ENCODE results near the gene GANC. TPM values are rescaled to one million over a fixed set of nuclear protein-coding genes. Genes with fewer than 3 reads are reported as not detected.

Gene GANC
- total and polyA plus RNA-seq, 2 experiments from 2014 or later = 7.4 to 12.6 TPM

DNA sequence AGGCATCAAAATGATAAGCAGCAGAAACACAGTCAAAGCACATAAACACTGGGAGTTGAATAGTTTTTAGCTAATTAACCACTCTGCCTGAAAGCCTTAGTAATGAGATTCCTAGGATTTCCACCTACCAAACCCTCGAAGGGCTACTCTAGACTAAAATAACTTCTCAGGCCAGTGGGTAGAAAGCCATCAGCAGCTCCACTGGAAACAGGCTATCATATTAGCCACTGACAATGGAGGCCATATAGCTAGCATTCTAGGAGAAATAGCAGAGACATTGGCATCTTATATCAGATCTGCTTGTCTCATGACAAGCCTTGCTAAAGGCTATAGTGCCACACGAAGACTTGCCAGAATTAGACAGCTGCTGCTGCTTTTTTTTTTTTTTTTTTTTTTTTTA lies 81.8 kb downstream of the GANC start:
- Mint-ChIP-seq H3K4me3 (no peak overlapping the region), H3K27me3 (ENCODE audit: insufficient read depth, low read depth, poor library complexity) (peaks cover 8% of the 10 kb centered on the region), H3K9me3 (no peaks in the 10 kb centered on the region), H3K36me3 (ENCODE audit: low read depth) (no peaks in the 10 kb centered on the region), H3K27ac (no peak overlapping the region), H3K4me1 (peaks cover 6% of the 10 kb centered on the region)
- Histone ChIP-seq H3K79me2 (replicated peaks; ENCODE audit: insufficient read depth) (no peaks in the 10 kb centered on the region), H3K27ac (ENCODE audit: low read depth) (peak overlapping the region; percentile 5; the same call in 1 of the 2 replicates), H3K9me2 (ENCODE audit: insufficient read depth) (no peaks in the 10 kb centered on the region), H3K36me3 (ENCODE audit: insufficient read depth) (no peaks in the 10 kb centered on the region), H3F3A (replicated peaks; ENCODE audit: low read depth) (no peaks in the 10 kb centered on the region), H3K4me1 (ENCODE audit: insufficient read depth) (peaks cover 2% of the 10 kb centered on the region), H3K4me3 (no peak overlapping the region), H3K4me2 (no peak overlapping the region), H3K27me3 (ENCODE audit: insufficient read depth) (no peaks in the 10 kb centered on the region), H2AFZ (no peak overlapping the region), H4K20me1 (replicated peaks; ENCODE audit: insufficient read depth) (no peaks in the 10 kb centered on the region)
- ATAC-seq = no peak
- TF ChIP-seq EZH2 (IDR thresholded peaks at IDR 0.05; ENCODE audit: low read depth, unreplicated experiment) (no peak), ZNF114 (CRISPR knock-in tag; IDR thresholded peaks at IDR 0.05) (no peak), STAT1 (IDR thresholded peaks at IDR 0.05; ENCODE audit: unreplicated experiment) (no peak), ZNF331 (CRISPR knock-in tag; IDR thresholded peaks at IDR 0.05; ENCODE audit: low read depth) (no peak), NANOG (IDR thresholded peaks at IDR 0.05; ENCODE audit: borderline replicate concordance) (no peak), CREB1 (CRISPR knock-in tag; IDR thresholded peaks at IDR 0.05; ENCODE audit: low read depth) (no peak), POLR2AphosphoS5 (IDR thresholded peaks at IDR 0.05; ENCODE audit: low read depth) (no peak), JUNB (IDR thresholded peaks at IDR 0.05; ENCODE audit: unreplicated experiment) (no peak), EZH2phosphoT487 (IDR thresholded peaks at IDR 0.05; ENCODE audit: unreplicated experiment) (no peak)
- TF ChIP-seq, protein P1, sequence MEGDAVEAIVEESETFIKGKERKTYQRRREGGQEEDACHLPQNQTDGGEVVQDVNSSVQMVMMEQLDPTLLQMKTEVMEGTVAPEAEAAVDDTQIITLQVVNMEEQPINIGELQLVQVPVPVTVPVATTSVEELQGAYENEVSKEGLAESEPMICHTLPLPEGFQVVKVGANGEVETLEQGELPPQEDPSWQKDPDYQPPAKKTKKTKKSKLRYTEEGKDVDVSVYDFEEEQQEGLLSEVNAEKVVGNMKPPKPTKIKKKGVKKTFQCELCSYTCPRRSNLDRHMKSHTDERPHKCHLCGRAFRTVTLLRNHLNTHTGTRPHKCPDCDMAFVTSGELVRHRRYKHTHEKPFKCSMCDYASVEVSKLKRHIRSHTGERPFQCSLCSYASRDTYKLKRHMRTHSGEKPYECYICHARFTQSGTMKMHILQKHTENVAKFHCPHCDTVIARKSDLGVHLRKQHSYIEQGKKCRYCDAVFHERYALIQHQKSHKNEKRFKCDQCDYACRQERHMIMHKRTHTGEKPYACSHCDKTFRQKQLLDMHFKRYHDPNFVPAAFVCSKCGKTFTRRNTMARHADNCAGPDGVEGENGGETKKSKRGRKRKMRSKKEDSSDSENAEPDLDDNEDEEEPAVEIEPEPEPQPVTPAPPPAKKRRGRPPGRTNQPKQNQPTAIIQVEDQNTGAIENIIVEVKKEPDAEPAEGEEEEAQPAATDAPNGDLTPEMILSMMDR (conservative IDR thresholded peaks at IDR 0.05; ENCODE audit: low read depth in 2 of 2) = no peak
- TF ChIP-seq, protein P2, sequence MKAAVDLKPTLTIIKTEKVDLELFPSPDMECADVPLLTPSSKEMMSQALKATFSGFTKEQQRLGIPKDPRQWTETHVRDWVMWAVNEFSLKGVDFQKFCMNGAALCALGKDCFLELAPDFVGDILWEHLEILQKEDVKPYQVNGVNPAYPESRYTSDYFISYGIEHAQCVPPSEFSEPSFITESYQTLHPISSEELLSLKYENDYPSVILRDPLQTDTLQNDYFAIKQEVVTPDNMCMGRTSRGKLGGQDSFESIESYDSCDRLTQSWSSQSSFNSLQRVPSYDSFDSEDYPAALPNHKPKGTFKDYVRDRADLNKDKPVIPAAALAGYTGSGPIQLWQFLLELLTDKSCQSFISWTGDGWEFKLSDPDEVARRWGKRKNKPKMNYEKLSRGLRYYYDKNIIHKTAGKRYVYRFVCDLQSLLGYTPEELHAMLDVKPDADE (IDR thresholded peaks at IDR 0.05) = no peak
- TF ChIP-seq, protein P3, sequence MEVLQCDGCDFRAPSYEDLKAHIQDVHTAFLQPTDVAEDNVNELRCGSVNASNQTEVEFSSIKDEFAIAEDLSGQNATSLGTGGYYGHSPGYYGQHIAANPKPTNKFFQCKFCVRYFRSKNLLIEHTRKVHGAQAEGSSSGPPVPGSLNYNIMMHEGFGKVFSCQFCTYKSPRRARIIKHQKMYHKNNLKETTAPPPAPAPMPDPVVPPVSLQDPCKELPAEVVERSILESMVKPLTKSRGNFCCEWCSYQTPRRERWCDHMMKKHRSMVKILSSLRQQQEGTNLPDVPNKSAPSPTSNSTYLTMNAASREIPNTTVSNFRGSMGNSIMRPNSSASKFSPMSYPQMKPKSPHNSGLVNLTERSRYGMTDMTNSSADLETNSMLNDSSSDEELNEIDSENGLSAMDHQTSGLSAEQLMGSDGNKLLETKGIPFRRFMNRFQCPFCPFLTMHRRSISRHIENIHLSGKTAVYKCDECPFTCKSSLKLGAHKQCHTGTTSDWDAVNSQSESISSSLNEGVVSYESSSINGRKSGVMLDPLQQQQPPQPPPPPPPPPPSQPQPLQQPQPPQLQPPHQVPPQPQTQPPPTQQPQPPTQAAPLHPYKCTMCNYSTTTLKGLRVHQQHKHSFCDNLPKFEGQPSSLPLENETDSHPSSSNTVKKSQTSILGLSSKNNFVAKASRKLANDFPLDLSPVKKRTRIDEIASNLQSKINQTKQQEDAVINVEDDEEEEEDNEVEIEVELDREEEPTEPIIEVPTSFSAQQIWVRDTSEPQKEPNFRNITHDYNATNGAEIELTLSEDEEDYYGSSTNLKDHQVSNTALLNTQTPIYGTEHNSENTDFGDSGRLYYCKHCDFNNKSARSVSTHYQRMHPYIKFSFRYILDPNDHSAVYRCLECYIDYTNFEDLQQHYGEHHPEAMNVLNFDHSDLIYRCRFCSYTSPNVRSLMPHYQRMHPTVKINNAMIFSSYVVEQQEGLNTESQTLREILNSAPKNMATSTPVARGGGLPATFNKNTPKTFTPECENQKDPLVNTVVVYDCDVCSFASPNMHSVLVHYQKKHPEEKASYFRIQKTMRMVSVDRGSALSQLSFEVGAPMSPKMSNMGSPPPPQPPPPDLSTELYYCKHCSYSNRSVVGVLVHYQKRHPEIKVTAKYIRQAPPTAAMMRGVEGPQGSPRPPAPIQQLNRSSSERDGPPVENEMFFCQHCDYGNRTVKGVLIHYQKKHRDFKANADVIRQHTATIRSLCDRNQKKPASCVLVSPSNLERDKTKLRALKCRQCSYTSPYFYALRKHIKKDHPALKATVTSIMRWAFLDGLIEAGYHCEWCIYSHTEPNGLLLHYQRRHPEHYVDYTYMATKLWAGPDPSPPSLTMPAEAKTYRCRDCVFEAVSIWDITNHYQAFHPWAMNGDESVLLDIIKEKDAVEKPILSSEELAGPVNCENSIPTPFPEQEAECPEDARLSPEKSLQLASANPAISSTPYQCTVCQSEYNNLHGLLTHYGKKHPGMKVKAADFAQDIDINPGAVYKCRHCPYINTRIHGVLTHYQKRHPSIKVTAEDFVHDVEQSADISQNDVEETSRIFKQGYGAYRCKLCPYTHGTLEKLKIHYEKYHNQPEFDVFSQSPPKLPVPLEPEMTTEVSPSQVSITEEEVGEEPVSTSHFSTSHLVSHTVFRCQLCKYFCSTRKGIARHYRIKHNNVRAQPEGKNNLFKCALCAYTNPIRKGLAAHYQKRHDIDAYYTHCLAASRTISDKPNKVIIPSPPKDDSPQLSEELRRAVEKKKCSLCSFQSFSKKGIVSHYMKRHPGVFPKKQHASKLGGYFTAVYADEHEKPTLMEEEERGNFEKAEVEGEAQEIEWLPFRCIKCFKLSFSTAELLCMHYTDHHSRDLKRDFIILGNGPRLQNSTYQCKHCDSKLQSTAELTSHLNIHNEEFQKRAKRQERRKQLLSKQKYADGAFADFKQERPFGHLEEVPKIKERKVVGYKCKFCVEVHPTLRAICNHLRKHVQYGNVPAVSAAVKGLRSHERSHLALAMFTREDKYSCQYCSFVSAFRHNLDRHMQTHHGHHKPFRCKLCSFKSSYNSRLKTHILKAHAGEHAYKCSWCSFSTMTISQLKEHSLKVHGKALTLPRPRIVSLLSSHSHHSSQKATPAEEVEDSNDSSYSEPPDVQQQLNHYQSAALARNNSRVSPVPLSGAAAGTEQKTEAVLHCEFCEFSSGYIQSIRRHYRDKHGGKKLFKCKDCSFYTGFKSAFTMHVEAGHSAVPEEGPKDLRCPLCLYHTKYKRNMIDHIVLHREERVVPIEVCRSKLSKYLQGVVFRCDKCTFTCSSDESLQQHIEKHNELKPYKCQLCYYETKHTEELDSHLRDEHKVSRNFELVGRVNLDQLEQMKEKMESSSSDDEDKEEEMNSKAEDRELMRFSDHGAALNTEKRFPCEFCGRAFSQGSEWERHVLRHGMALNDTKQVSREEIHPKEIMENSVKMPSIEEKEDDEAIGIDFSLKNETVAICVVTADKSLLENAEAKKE (CRISPR knock-in tag; IDR thresholded peaks at IDR 0.05) = no peak
- TF ChIP-seq, protein P4, sequence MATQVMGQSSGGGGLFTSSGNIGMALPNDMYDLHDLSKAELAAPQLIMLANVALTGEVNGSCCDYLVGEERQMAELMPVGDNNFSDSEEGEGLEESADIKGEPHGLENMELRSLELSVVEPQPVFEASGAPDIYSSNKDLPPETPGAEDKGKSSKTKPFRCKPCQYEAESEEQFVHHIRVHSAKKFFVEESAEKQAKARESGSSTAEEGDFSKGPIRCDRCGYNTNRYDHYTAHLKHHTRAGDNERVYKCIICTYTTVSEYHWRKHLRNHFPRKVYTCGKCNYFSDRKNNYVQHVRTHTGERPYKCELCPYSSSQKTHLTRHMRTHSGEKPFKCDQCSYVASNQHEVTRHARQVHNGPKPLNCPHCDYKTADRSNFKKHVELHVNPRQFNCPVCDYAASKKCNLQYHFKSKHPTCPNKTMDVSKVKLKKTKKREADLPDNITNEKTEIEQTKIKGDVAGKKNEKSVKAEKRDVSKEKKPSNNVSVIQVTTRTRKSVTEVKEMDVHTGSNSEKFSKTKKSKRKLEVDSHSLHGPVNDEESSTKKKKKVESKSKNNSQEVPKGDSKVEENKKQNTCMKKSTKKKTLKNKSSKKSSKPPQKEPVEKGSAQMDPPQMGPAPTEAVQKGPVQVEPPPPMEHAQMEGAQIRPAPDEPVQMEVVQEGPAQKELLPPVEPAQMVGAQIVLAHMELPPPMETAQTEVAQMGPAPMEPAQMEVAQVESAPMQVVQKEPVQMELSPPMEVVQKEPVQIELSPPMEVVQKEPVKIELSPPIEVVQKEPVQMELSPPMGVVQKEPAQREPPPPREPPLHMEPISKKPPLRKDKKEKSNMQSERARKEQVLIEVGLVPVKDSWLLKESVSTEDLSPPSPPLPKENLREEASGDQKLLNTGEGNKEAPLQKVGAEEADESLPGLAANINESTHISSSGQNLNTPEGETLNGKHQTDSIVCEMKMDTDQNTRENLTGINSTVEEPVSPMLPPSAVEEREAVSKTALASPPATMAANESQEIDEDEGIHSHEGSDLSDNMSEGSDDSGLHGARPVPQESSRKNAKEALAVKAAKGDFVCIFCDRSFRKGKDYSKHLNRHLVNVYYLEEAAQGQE (IDR thresholded peaks at IDR 0.05; ENCODE audit: unreplicated experiment) = no peak
- no peak for DNase-seq (ENCODE audit: low spot score)

All from GM23338 (cell line).